HEK293 (cell line): Measurements from ENCODE around the gene KLHL15.

Source experiments
- CTCF ChIA-PET: fragments of 350-600 bp; formaldehyde crosslinking; extraction: SDS; loops from one replicate; lab custom pipeline; 2021; ENCODE audit warnings: antibody characterized with exemption; lab: Yijun Ruan, JAX
- POLR2A ChIA-PET: fragments of 300-600 bp; formaldehyde crosslinking; extraction: SDS; loops from one replicate; lab custom pipeline; 2020; ENCODE audit warnings: antibody characterized with exemption, inconsistent platforms; lab: Yijun Ruan, JAX
- H3K27ac ChIP-seq: fragments of 200-500 bp; sonication (Bioruptor generic); 2 replicates; pipeline ENCODE4 v1.5.1; 2014; ENCODE audit warnings: low read depth, low read length, control low read depth, inconsistent platforms; ENCODE audit errors: extremely low read depth
- H3K36me3 ChIP-seq, 2 experiments: fragments of 200-500 bp in 1 of 2; sonication (Bioruptor generic) in 1 of 2; 1 replicate in 1 of 2; 2 replicates in 1 of 2; pipeline ENCODE4 v1.5.1; 2014 to 2017; ENCODE audit warnings: inconsistent platforms in 2 of 2, low read length in 2 of 2; ENCODE audit not compliant: control insufficient read depth in 2 of 2, insufficient read depth in 1 of 2
- H3K4me1 ChIP-seq: fragments of 200-500 bp; sonication (Bioruptor generic); 2 replicates; pipeline ENCODE4 v1.5.1; 2014; ENCODE audit warnings: mild to moderate bottlenecking, low read length, inconsistent platforms; ENCODE audit not compliant: control insufficient read depth, insufficient read depth
- H3K4me3 ChIP-seq: 2 replicates; pipeline ENCODE4 v1.5.1; 2011; ENCODE audit warnings: low read depth, mild to moderate bottlenecking, control low read depth, low read length, moderate library complexity
- H3K9me3 ChIP-seq: fragments of 200-500 bp; sonication (Bioruptor generic); 2 replicates; pipeline ENCODE4 v1.5.1; 2014; ENCODE audit warnings: low read depth, low read length, inconsistent platforms; ENCODE audit not compliant: control insufficient read depth, insufficient read depth
- HOXA7 ChIP-seq: sonication (generic); formaldehyde crosslinking; IDR thresholded peaks from 2 replicates; pipeline ENCODE4 v1.8.1; 2022; ENCODE audit warnings: missing genetic modification reagents, borderline replicate concordance
- KLF9 ChIP-seq: fragments of 450-650 bp; formaldehyde crosslinking; IDR thresholded peaks from 2 replicates; pipeline ENCODE4 v1.5.1; 2016; ENCODE audit warnings: missing biosample characterization, missing genetic modification characterization, low read depth
- PRDM6 ChIP-seq: fragments of 450-650 bp; formaldehyde crosslinking; IDR thresholded peaks from 2 replicates; pipeline ENCODE4 v1.5.1; 2017; ENCODE audit warnings: missing biosample characterization, missing genetic modification characterization
- REPIN1 ChIP-seq: fragments of 450-650 bp; formaldehyde crosslinking; IDR thresholded peaks from 2 replicates; pipeline ENCODE4 v1.5.1; 2017; ENCODE audit warnings: missing biosample characterization, missing genetic modification characterization, low read depth
- WT1 ChIP-seq: fragments of 450-650 bp; formaldehyde crosslinking; IDR thresholded peaks from 2 replicates; pipeline ENCODE4 v1.5.1; 2016; ENCODE audit warnings: missing biosample characterization, missing genetic modification characterization
- ZNF121 ChIP-seq: fragments of 450-650 bp; formaldehyde crosslinking; IDR thresholded peaks from 2 replicates; pipeline ENCODE4 v1.5.1; 2016; ENCODE audit warnings: missing biosample characterization, missing genetic modification characterization
- ZNF140 ChIP-seq: fragments of 450-650 bp; formaldehyde crosslinking; IDR thresholded peaks from 2 replicates; pipeline ENCODE4 v1.5.1; 2016; ENCODE audit warnings: missing biosample characterization, missing genetic modification characterization
- ZNF202 ChIP-seq: fragments of 450-650 bp; formaldehyde crosslinking; IDR thresholded peaks from 2 replicates; pipeline ENCODE4 v1.5.1; 2016; ENCODE audit warnings: missing biosample characterization, missing genetic modification characterization, borderline replicate concordance
- ZNF362 ChIP-seq: fragments of 450-650 bp; formaldehyde crosslinking; IDR thresholded peaks from 2 replicates; pipeline ENCODE4 v1.5.1; 2016; ENCODE audit warnings: missing biosample characterization, missing genetic modification characterization
- ZNF391 ChIP-seq: fragments of 450-650 bp; formaldehyde crosslinking; IDR thresholded peaks from 2 replicates; pipeline ENCODE4 v1.5.1; 2016; ENCODE audit warnings: low read depth, missing biosample characterization, missing genetic modification characterization, borderline replicate concordance
- ZNF416 ChIP-seq: fragments of 450-650 bp; formaldehyde crosslinking; IDR thresholded peaks from 2 replicates; pipeline ENCODE4 v1.5.1; 2016; ENCODE audit warnings: missing biosample characterization, missing genetic modification characterization
- ZNF558 ChIP-seq: fragments of 450-650 bp; formaldehyde crosslinking; IDR thresholded peaks from 2 replicates; pipeline ENCODE4 v1.5.1; 2016; ENCODE audit warnings: missing biosample characterization, missing genetic modification characterization
- ZNF560 ChIP-seq: fragments of 450-650 bp; formaldehyde crosslinking; IDR thresholded peaks from 2 replicates; pipeline ENCODE4 v1.5.1; 2017; ENCODE audit warnings: missing biosample characterization, missing genetic modification characterization, borderline replicate concordance
- ZNF561 ChIP-seq: fragments of 450-650 bp; IDR thresholded peaks from 2 replicates; pipeline ENCODE4 v1.5.1; 2018; ENCODE audit warnings: missing biosample characterization, missing genetic modification characterization, borderline replicate concordance
- ZNF660 ChIP-seq: fragments of 450-650 bp; IDR thresholded peaks from 2 replicates; pipeline ENCODE4 v1.5.1; 2018; ENCODE audit warnings: missing biosample characterization, mild to moderate bottlenecking, missing genetic modification characterization
- ZNF747 ChIP-seq: fragments of 450-650 bp; formaldehyde crosslinking; IDR thresholded peaks from 2 replicates; pipeline ENCODE4 v1.5.1; 2016; ENCODE audit warnings: missing biosample characterization, missing genetic modification characterization
- TF ChIP-seq, protein P1 (sequence below): fragments of 450-650 bp; formaldehyde crosslinking; IDR thresholded peaks from 2 replicates; pipeline ENCODE4 v1.5.1; 2016; ENCODE audit warnings: missing biosample characterization, missing genetic modification characterization
- TF ChIP-seq, protein P2 (sequence below): fragments of 450-650 bp; formaldehyde crosslinking; IDR thresholded peaks from 2 replicates; pipeline ENCODE4 v1.5.1; 2016; ENCODE audit warnings: missing biosample characterization, missing genetic modification characterization, low read depth

Gene KLHL15

DNA sequence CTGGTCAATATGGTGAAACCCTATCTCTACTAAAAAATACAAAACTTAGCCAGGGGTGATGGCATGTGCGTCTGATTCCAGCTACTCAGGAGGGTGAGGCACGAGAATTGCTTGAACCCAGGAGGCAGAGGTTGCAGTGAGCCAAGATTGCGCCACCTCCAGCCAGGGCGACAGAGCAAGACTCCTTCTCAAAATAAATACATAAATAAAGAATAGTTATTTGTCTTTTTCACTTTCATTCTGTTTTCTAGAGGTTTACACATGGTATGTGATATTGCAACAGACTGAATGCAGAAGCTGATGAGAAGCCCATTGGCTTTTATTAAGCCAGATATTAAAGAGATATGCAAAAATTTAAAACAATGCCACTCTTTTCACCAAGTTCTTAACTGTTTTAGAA is 8.2 kb downstream of the KLHL15 start:
- no peaks in the 10 kb centered on the region for H3K9me3 ChIP-seq
- H3K36me3 ChIP-seq: peaks cover 26 to 66% of the 10 kb centered on the region in 2 experiments; a peak in 2 of 3 replicates
- TF ChIP-seq HOXA7 (CRISPR knock-in tag) (no peak), ZNF202 (no peak), ZNF558 (no peak), REPIN1 (no peak), KLF9 (tag by site-specific recombination) (no peak), ZNF747 (tag by site-specific recombination) (no peak), ZNF391 (no peak), ZNF560 (no peak), ZNF561 (tag by site-specific recombination) (no peak), WT1 (tag by site-specific recombination) (no peak), ZNF121 (tag by site-specific recombination) (0 out of 2 replicates have a peak, but pooled peaks have one; percentile 31), ZNF416 (no peak), ZNF660 (tag by site-specific recombination) (no peak), PRDM6 (tag by site-specific recombination) (peak; percentile 44; the same call in 1 of the 2 replicates), ZNF140 (tag by site-specific recombination) (no peak)
- TF ChIP-seq, protein P1, sequence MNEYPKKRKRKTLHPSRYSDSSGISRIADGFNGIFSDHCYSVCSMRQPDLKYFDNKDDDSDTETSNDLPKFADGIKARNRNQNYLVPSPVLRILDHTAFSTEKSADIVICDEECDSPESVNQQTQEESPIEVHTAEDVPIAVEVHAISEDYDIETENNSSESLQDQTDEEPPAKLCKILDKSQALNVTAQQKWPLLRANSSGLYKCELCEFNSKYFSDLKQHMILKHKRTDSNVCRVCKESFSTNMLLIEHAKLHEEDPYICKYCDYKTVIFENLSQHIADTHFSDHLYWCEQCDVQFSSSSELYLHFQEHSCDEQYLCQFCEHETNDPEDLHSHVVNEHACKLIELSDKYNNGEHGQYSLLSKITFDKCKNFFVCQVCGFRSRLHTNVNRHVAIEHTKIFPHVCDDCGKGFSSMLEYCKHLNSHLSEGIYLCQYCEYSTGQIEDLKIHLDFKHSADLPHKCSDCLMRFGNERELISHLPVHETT (tag by site-specific recombination): no peak
- TF ChIP-seq, all 188 proteins: peak for 2
- Histone ChIP-seq H3K4me1 (peaks cover 6% of the 10 kb centered on the region; the same call in 1 of the 2 replicates), H3K4me3 (no peak overlapping the region), H3K27ac (no peak overlapping the region)
- ChIA-PET POLR2A (interaction anchor here (3.0 kb wide), 1 partner anchor 36 kb away, joined by 10 read pairs; the partner anchor contains the start of gene EIF2S3), CTCF (interaction anchor here (0.6 kb wide), 2 partner anchors 53 to 107 kb away, joined by 3 read pairs; no protein-coding TSS in a partner anchor)

DNA sequence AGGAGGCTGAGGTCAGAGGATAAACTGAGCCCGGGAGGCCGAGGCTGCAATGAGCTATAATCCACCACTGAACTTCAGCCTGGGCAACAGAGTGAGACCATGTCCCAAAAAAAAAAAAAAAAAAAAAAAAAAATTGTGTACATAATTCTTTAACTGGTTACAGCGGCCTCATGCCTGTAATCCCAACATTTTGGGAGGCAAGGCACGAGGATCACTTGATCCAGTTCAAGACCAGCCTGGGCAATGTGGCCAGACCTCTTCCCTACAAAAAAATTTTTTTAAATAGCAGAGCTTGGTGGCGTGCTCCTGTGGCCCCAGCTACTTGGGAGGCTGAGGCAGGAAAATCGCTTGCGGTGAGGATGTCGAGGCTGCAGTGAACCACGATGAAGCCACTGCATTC is 9.3 kb downstream of the KLHL15 start:
- no peaks in the 10 kb centered on the region for H3K9me3 ChIP-seq
- no peak overlapping the region for H3K27ac ChIP-seq
- peak; percentile 80 for TF ChIP-seq ZNF362 (tag by site-specific recombination)
- TF ChIP-seq, protein P2, sequence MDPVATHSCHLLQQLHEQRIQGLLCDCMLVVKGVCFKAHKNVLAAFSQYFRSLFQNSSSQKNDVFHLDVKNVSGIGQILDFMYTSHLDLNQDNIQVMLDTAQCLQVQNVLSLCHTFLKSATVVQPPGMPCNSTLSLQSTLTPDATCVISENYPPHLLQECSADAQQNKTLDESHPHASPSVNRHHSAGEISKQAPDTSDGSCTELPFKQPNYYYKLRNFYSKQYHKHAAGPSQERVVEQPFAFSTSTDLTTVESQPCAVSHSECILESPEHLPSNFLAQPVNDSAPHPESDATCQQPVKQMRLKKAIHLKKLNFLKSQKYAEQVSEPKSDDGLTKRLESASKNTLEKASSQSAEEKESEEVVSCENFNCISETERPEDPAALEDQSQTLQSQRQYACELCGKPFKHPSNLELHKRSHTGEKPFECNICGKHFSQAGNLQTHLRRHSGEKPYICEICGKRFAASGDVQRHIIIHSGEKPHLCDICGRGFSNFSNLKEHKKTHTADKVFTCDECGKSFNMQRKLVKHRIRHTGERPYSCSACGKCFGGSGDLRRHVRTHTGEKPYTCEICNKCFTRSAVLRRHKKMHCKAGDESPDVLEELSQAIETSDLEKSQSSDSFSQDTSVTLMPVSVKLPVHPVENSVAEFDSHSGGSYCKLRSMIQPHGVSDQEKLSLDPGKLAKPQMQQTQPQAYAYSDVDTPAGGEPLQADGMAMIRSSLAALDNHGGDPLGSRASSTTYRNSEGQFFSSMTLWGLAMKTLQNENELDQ: no peak
- TF ChIP-seq ZNF121 (tag by site-specific recombination): peak; percentile 71
- peaks cover 31 to 60% of the 10 kb centered on the region in 2 experiments for H3K36me3 ChIP-seq
- H3K4me3 ChIP-seq: no peak overlapping the region
- peaks cover 6% of the 10 kb centered on the region; the same call in 1 of the 2 replicates for H3K4me1 ChIP-seq
- CTCF ChIA-PET: interaction anchor here (0.6 kb wide), 1 partner anchor 1857 kb away, joined by 3 read pairs; no protein-coding TSS in a partner anchor
- POLR2A ChIA-PET: interaction anchor here (0.5 to 1.4 kb wide), 3 partner anchors 36 to 1060 kb away, joined by 4 to 8 read pairs (median 5); no protein-coding TSS in a partner anchor
